Activated T-cell treated with anti-CD3 and anti-CD28 coated beads, Interleukin-2, amount 50 U/mL, for 72 hours (primary cell): ENCODE measurements around the gene NRIP3. TPM values are rescaled to one million over a fixed set of nuclear protein-coding genes. Genes with fewer than 3 reads are reported as not detected.

Source experiments
- ATAC-seq, 2 donors: fragments of 150-1000 bp; cut with Tn5 transposase; replicated peaks in 1 of 2; 2 replicates each; pipeline ENCODE4 v1.10.0; 2021; ENCODE audit warnings: moderate library complexity in 2 of 2, mild to moderate bottlenecking in 1 of 2
- DNase-seq, 2 donors: peaks; one replicate each; pipeline ENCODE4 v3.0.0; 2021 to 2022; ENCODE audit warnings: mixed read lengths in 1 of 2
- H3K27ac Mint-ChIP-seq: one replicate; pipeline ENCODE4 v1.8.0; 2022; ENCODE audit warnings: mild to moderate bottlenecking, moderate library complexity, mixed read lengths
- H3K27me3 Mint-ChIP-seq: one replicate; pipeline ENCODE4 v1.8.0; 2022; ENCODE audit warnings: low read depth, mixed read lengths
- H3K36me3 Mint-ChIP-seq, 2 donors: one replicate each; pipeline ENCODE4 v1.8.0; 2022; ENCODE audit warnings: mixed read lengths in 2 of 2, mild to moderate bottlenecking in 1 of 2; ENCODE audit not compliant: insufficient read depth in 2 of 2
- H3K4me1 Mint-ChIP-seq: one replicate; pipeline ENCODE4 v1.8.0; 2022; ENCODE audit warnings: low read depth, mixed read lengths
- H3K4me3 Mint-ChIP-seq, 2 donors: one replicate each; pipeline ENCODE4 v1.8.0; 2022; ENCODE audit warnings: mild to moderate bottlenecking in 2 of 2, mixed read lengths in 2 of 2, moderate library complexity in 2 of 2
- H3K9me3 Mint-ChIP-seq, 2 donors: one replicate each; pipeline ENCODE4 v1.8.0; 2022; ENCODE audit warnings: mixed read lengths in 2 of 2
- total RNA-seq, 2 donors: library from RNA; stranded (reverse); gene quantifications; one replicate each; pipeline ENCODE4 v1.2.3, GENCODE V29; 2022

NRIP3 gene
- total RNA-seq, result 1 to 10 TPM; 3.1 to 3.2 TPM

GRCh38 chr11:9003573-9004182, at the start of gene NRIP3:
Gene NRIP3 (minus strand): TSS chr11:9004001. CDS start chr11:9003935, 66 bp downstream.
- Mint-ChIP-seq H3K27ac (peak within 1 kb of the TSS; percentile 82), H3K4me1 (peaks cover 34% of the 10 kb centered on the region), H3K27me3 (peaks cover 55% of the 10 kb centered on the region), H3K4me3 (peak within 1 kb of the TSS; percentile 76 to 93), H3K9me3 (no peaks in the 10 kb centered on the region), H3K36me3 (peaks cover 0 to 2% of the 10 kb centered on the region in 2 donors)
- DNase-seq (peak; percentile 81 to 82), ATAC-seq (peak; percentile 63 to 72)

DNA sequence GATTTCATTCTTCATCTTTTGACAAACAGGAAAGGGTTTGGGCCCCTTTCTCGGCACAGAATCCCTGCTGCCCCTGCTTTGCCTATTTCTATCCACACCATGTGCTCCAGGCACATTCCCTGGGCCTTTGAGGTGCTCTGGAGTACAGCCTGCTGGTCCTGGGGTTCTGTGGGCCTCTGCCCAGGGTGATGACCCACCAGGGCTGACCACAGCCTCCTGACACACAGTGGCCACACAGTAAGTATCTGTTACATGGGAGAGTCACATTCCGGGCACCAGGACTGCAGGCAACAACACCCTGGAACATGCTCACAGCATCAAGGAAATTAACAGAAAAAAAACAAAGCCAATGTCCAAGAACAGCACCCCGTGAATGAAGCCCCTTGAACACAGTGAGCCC, 48.5 kb upstream of the NRIP3 start:
- no peak overlapping the region for H3K27ac Mint-ChIP-seq
- H3K4me1 Mint-ChIP-seq, result no peaks in the 10 kb centered on the region
- peaks cover 6% of the 10 kb centered on the region for H3K27me3 Mint-ChIP-seq
- ATAC-seq (no peak), DNase-seq (no peak)
- no peaks in the 10 kb centered on the region for H3K9me3 Mint-ChIP-seq
- no peaks in the 10 kb centered on the region for H3K36me3 Mint-ChIP-seq
- no peak overlapping the region for H3K4me3 Mint-ChIP-seq

DNA sequence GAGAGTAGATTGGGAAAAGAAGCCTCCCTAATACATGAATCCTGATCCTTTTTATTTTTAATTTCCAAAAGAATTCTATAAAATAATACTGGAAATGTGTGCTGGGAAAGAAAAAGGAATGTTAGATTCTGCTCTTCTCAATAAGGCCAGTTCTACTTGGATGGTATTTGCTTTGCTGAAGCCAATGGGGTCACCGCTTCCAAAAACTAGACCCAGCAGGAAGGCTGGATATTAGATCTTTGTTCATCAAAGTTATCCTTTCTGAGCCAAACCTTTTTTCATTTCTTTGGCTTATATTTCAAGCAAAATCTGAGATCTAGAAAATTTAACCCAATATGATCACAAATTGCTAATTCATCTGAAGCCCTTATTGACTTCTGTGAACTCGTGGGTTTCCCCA, 46.2 kb upstream of the NRIP3 start:
- H3K36me3 Mint-ChIP-seq, result no peaks in the 10 kb centered on the region
- no peaks in the 10 kb centered on the region for H3K4me1 Mint-ChIP-seq
- H3K27me3 Mint-ChIP-seq, result peaks cover 7% of the 10 kb centered on the region
- no peak overlapping the region for H3K27ac Mint-ChIP-seq
- no peaks in the 10 kb centered on the region for H3K9me3 Mint-ChIP-seq
- H3K4me3 Mint-ChIP-seq, result no peak overlapping the region
- DNase-seq, result no peak
- no peak for ATAC-seq

DNA sequence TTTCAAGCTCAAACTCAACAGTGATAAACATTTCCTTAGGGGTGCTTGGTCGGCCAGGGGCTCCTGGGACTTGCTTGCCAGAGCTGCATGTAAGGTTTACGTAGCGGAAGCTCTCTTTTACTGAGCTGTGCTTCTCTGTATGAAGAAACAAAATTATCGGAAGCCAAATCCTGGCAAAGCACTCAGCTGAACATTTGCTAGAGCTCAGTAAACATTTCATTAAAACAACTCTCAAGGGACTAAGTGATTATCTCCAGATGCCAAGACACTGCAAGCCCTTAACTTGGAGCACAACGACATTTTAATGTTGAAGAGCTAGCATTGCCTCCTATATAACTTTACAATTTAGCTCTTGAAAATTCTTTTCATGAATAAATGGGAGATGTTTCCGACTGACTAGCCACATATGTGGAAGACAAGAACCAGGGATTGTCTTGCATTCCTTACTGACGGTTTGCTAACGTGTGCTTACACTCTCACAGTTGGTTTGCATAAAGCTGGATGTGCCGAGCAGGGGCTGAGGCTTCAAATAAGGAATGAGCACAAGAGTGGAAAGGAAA, 44.2 kb upstream of the NRIP3 start:
- DNase-seq (no peak), ATAC-seq (no peak)
- no peaks in the 10 kb centered on the region for H3K9me3 Mint-ChIP-seq
- H3K27ac Mint-ChIP-seq, result no peak overlapping the region
- no peaks in the 10 kb centered on the region for H3K36me3 Mint-ChIP-seq
- no peak overlapping the region for H3K4me3 Mint-ChIP-seq
- H3K27me3 Mint-ChIP-seq, result peaks cover 15% of the 10 kb centered on the region
- H3K4me1 Mint-ChIP-seq, result no peaks in the 10 kb centered on the region

DNA sequence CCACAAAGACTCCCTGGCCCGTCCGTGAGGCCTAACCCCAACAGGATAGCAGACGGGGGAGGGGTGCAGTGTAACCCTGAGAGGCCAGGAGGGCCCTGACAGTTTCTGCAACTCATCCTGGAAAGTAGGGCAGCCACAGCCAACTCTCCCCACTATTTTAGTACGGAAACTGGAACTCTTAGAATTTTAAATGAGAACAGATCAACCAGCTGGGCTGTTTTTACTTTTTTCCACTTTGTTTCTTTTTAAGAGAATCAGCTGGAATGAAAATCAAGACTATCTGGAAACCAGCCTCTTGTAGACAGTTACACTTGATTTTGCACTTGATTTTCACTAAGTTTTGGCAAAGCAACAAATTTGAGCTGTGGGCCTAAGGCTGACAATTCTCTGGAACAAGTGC, 42.7 kb upstream of the NRIP3 start:
- Mint-ChIP-seq H3K9me3 (no peaks in the 10 kb centered on the region), H3K4me3 (no peak overlapping the region), H3K4me1 (no peaks in the 10 kb centered on the region), H3K27me3 (peaks cover 15% of the 10 kb centered on the region), H3K27ac (no peak overlapping the region), H3K36me3 (no peaks in the 10 kb centered on the region)
- ATAC-seq (no peak), DNase-seq (no peak)

DNA sequence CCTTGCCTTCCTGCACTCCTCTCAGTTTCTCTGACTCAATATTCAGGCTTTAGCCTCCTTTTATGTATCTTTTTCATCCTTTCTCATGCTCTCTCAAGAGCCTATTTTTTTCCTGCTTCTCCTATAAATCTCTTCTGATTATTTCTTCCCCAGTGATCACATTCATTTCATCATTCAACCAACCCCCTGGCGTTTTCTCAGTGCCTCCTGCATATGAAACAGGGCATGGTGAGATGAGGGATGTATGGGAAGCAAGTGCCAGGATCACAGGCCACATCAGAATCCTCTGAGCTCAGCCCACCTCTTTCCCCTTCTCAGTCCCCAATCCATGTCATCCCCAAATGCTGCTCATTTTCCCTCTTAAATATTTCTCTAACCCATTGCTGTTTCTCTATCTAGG, 38.7 kb upstream of the NRIP3 start:
- no peaks in the 10 kb centered on the region for H3K9me3 Mint-ChIP-seq
- peaks cover 6% of the 10 kb centered on the region for H3K4me1 Mint-ChIP-seq
- DNase-seq (no peak), ATAC-seq (no peak)
- peaks cover 32% of the 10 kb centered on the region for H3K27me3 Mint-ChIP-seq
- no peak overlapping the region for H3K4me3 Mint-ChIP-seq
- no peaks in the 10 kb centered on the region for H3K36me3 Mint-ChIP-seq
- no peak overlapping the region for H3K27ac Mint-ChIP-seq

GRCh38 chr11:9041747-9042146, 37.9 kb upstream of the NRIP3 start:
- Mint-ChIP-seq H3K4me1 (peaks cover 6% of the 10 kb centered on the region), H3K4me3 (no peak overlapping the region), H3K36me3 (no peaks in the 10 kb centered on the region), H3K9me3 (no peaks in the 10 kb centered on the region), H3K27ac (no peak overlapping the region), H3K27me3 (peaks cover 33% of the 10 kb centered on the region)
- ATAC-seq (no peak), DNase-seq (no peak)

DNA sequence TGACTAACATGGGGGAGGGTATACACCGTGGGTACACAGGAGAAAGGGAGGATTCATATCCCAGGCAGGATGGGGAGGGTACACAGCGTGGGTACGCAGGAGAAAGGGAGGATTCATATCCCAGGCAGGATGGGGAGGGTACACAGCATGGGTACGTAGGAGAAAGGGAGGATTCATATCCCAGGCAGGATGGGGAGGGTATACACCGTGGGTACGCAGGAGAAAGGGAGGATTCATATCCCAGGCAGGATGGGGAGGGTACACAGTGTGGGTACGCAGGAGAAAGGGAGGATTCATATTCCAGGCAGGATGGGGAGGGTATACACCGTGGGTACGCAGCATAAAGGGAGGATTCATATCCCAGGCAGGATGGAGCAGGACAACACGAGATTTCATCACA, 36.6 kb upstream of the NRIP3 start:
- H3K27me3 Mint-ChIP-seq, result peaks cover 33% of the 10 kb centered on the region
- H3K4me3 Mint-ChIP-seq, result no peak overlapping the region
- no peaks in the 10 kb centered on the region for H3K36me3 Mint-ChIP-seq
- DNase-seq, result no peak
- H3K9me3 Mint-ChIP-seq, result no peaks in the 10 kb centered on the region
- no peak for ATAC-seq
- H3K4me1 Mint-ChIP-seq, result peaks cover 6% of the 10 kb centered on the region
- no peak overlapping the region for H3K27ac Mint-ChIP-seq

- ATAC-seq (no peak), DNase-seq (no peak)
- Mint-ChIP-seq H3K4me1 (peaks cover 6% of the 10 kb centered on the region), H3K4me3 (no peak overlapping the region), H3K9me3 (no peaks in the 10 kb centered on the region), H3K27ac (no peak overlapping the region), H3K27me3 (peaks cover 31% of the 10 kb centered on the region), H3K36me3 (no peaks in the 10 kb centered on the region)
Observed at GRCh38 chr11:9039863-9040262, 36.1 kb upstream of the NRIP3 start.

DNA sequence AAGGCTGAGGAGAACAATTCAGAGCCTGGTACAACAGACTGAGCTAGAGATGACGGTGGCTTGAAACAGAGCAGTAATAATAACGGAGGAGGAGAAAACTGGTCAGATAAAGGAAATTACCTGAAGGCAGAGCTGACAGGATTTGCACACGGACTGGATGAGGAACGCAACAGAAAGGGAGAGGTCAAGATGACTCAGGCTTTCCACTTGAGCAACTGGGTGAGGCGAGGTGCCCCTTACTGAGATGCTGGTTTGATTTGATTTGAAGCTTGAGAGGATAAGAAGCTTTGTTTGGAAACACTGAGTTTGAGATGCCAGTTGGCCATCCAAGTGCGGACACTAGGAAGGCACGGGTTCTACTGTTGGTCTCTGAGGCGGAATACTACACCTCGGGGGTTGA, 35.4 kb upstream of the NRIP3 start:
- no peak overlapping the region for H3K4me3 Mint-ChIP-seq
- ATAC-seq (no peak), DNase-seq (no peak)
- H3K9me3 Mint-ChIP-seq, result no peaks in the 10 kb centered on the region
- H3K27ac Mint-ChIP-seq, result no peak overlapping the region
- peaks cover 24% of the 10 kb centered on the region for H3K27me3 Mint-ChIP-seq
- H3K36me3 Mint-ChIP-seq, result no peaks in the 10 kb centered on the region
- peaks cover 6% of the 10 kb centered on the region for H3K4me1 Mint-ChIP-seq

GRCh38 chr11:9038541-9038940, 34.7 kb upstream of the NRIP3 start:
- DNase-seq, result no peak
- no peaks in the 10 kb centered on the region for H3K9me3 Mint-ChIP-seq
- no peak overlapping the region for H3K27ac Mint-ChIP-seq
- ATAC-seq, result no peak
- H3K4me3 Mint-ChIP-seq, result no peak overlapping the region
- peaks cover 24% of the 10 kb centered on the region for H3K27me3 Mint-ChIP-seq
- no peaks in the 10 kb centered on the region for H3K36me3 Mint-ChIP-seq
- peaks cover 6% of the 10 kb centered on the region for H3K4me1 Mint-ChIP-seq

DNA sequence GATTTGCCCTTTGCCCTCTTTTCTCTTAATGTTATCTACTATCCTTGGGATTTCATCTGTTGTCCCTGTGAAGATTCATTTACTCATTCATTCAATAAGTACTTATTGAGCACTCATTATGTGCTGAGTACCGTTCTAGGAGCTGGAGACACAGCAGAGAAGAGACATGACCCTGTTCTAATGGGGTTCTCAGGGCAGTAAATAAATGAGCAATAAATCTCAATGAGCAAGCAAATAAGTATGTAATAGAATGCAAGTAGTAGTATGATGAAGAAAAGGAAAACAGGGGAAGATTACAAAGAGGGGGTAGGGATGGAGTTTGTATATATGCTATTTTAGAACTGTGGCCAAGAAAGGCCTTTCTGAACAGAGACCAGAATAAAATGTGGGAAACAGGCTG, 34.2 kb upstream of the NRIP3 start:
- H3K4me3 Mint-ChIP-seq, result no peak overlapping the region
- no peak overlapping the region for H3K27ac Mint-ChIP-seq
- no peak for ATAC-seq
- DNase-seq, result no peak
- H3K27me3 Mint-ChIP-seq, result peaks cover 25% of the 10 kb centered on the region
- no peaks in the 10 kb centered on the region for H3K36me3 Mint-ChIP-seq
- peaks cover 6% of the 10 kb centered on the region for H3K4me1 Mint-ChIP-seq
- H3K9me3 Mint-ChIP-seq, result no peaks in the 10 kb centered on the region

GRCh38 chr11:9037046-9037780, 33.4 kb upstream of the NRIP3 start:
- Mint-ChIP-seq H3K4me3 (no peak overlapping the region), H3K36me3 (no peaks in the 10 kb centered on the region), H3K9me3 (no peaks in the 10 kb centered on the region), H3K4me1 (peaks cover 6% of the 10 kb centered on the region), H3K27ac (no peak overlapping the region), H3K27me3 (peaks cover 29% of the 10 kb centered on the region)
- ATAC-seq (no peak), DNase-seq (no peak)
